Inflammatory macrophage treated with lipopolysaccharide for 1 hour (primary cell): ENCODE data around the gene SHROOM2.
A peak's percentile ranks its signal among the peaks of the same experiment; 100 is the strongest.

Source experiments
- DNase-seq, 2 donors: peaks; one replicate each; pipeline ENCODE4 v3.0.0-alpha.2; 2020 to 2022

SHROOM2 gene

GRCh38 chrX:9905721-9906120 is 119.5 kb downstream of the SHROOM2 start:
- DNase-seq = no peak

GRCh38 chrX:9906919-9907318 is 120.7 kb downstream of the SHROOM2 start:
- DNase-seq = no peak

DNA sequence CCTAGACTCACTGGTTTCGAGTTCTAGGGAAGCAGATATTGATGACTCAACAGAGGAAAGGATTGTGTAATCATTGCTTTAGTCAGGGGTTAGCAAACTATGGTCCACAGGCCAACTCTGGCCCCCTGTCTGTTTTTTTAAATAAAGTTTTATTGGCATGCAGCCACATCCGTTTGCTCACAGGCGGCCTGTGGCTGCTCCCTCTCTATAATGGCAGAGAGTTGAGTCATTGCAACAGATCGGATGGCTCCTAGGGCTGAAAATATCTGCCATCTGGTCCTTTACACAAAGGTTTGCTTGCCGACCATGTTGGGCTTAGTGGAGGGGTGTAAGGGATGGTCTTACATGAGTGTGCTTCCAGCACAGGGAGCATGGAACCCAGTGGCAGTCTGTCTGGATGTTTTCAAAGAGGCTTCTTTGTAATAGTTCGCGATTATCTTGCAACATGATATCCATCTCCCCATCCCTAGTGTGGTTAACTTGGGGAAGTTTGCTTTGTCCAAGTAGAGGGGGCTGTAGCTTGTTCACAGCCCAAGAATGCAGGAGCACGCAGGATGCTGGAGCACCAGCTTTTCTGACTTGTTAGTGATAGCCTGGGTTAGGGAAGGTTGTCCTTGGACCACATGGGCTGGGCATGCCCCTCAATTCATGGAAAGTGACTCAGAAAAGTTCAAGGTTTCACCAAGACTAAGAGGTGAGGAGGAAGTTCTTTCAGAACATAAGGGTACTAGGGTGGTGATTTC is 121.6 kb downstream of the SHROOM2 start:
- DNase-seq = peak; percentile 21 to 24

DNA sequence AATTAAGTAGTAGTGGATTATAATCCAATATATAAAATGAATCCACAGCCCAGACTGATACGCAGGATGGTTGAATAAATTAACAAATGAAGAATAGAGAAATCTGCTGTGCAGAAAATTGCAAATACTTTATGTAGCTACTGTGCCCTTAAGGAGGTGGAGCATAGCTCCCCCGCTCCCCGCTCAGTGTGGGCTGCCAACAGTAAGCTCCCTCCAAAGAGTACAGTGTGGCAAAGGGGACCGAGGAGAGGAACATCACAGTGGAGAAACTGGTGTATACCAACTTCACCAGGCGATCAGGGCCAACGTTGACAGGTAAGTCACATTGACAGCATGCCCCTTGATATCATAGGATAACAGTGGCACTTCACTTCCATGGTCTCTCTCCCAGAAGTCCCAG is 123.0 kb downstream of the SHROOM2 start:
- DNase-seq = no peak

DNA sequence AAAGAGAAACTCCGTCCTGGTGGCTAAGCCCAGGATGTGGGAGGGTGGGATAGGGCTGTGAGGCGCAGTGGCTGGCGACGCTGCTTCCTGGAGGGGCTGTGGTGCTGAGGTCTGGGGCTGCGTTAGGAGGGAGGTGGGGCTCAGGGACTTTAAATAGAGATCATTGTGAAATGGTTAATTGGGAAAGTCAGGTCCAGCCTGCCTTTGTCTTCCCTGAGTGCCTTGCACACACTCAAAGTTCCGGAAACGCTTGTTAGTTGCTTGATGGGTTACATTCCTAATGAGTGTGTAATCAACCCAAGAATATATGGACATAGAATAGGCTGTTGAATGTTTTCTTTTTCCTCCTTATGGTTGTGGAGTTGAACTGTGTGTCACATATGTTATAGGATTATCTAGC is 125.3 kb downstream of the SHROOM2 start:
- DNase-seq = no peak

DNA sequence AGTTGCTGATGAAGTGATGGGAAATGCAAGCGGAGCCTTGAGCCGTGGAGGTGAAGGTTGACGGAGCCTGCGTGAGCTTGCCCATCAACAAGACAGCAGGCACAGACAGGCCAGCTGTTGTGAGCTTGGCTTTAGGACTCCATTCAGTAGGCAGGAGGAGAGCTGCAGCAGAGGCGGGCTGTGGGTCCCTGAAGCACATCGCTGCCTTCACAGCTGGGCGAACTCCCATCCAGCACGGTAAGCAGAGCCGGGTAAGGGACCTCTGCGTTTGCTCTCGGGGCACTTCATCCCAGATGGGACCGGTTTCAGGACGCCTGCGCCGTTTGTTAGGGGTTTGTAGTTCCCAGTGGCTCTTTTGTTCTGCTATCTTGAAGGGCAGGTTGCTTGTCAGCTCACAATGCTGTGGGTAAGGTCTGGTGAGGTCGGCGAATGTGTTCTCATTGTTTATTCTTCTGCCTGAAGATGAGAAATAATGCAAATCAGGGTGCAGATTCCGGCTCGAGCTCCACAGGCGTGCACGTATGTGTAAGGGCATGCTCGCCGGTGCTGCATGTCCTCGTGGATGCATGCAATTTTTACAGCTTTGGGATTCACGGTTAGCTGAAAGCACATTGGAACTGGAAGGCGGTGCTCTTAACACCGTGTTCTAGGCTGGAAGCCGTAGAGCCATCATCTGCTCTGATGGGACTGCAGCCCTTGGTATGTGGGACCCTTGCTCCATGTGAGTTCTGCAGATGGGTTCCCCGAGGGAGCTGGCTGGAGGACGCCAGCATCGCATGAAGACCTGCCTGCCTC is 126.3 kb downstream of the SHROOM2 start:
- DNase-seq = no peak

- DNase-seq = no peak
Observed at GRCh38 chrX:9913146-9913433, 126.9 kb downstream of the SHROOM2 start.

DNA sequence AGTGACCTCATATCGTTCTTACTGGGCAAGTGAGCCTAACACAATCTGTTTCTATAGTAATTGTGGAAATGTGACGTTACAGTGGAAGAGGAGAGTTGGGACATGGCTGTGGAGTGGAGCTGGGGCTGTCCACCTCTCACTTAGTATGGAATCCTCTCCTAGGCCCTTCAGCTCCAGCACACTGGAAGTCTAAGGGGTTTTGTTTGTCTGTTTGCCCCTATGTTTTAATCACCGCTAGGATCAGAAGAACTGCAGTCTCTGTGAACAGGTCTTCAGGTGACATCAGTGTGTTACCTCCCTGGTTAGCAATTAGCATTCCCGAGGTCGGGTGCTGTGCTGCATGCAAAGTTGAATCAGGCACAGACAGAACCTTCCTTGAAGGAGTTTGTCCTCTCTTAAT is 131.6 kb downstream of the SHROOM2 start:
- DNase-seq = no peak

DNA sequence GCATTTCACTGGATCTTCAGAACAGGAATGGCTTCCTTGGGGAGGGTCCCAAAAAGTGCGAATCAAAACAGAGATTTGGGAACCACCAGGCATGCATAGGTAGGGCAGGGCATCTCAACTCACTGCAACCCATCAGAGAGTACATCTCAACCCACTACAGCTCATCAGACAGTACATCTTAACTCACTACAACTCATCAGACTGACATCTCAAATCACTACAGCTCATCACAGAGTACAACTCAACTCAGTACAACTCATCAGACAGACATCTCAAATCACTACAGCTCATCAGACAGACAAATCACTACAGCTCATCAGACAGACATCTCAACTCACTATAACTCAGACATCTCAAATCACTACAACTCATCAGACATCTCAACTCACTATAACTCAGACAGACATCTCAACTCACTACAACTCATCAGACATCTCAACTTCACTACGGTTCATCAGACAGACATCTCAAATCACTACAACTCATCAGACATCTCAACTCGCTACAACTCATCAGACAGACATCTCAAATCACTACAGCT is 133.5 kb downstream of the SHROOM2 start:
- DNase-seq = no peak

GRCh38 chrX:9921407-9921806 is 135.2 kb downstream of the SHROOM2 start:
- DNase-seq = no peak

GRCh38 chrX:9923357-9923756 is 137.1 kb downstream of the SHROOM2 start:
- no peak for DNase-seq

- no peak for DNase-seq
Observed at GRCh38 chrX:9926002-9926401, 139.8 kb downstream of the SHROOM2 start.

DNA sequence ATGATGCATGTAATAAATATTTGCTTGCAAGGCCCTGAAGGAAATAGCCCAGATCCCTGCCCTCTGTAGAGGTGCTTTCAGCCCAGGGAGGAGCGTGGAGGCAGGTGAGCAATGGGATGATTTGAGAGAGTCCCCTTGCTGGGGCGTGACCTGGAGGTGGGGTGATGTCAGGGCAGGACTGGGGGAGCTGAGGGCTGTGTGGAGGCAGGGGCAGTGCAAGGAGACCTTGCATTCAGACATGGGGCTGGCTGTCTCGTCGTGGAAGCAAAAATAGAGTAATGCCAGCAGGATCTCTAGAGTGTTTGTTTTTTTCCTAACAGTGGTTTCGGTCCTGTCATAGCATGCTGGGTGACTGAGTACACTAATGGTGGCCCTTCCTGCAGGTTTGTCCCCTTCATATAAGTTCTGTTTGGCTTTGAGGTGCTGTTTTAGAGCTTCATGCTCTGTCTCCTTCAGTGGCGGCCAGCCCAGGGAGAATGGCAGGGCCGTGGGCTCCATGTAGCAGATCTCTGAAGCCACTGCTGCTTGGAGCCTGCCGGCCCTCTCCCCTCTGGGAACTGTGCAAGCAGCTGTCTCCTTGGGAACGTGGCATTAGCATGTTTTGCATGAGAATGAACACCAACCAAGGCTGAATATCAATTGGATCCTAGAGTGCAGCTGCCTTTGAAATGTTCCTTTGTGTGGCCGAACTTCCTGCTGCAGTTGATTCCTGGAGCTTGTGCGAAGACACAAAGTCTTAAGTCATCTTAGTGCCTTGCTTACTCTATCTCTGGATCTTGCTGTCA is 141.7 kb downstream of the SHROOM2 start:
- no peak for DNase-seq

- no peak for DNase-seq
Observed at GRCh38 chrX:9935436-9935835, 149.2 kb downstream of the SHROOM2 start.

GRCh38 chrX:9937761-9938160 is 151.5 kb downstream of the SHROOM2 start:
- DNase-seq = no peak

GRCh38 chrX:9938516-9938915 is 152.3 kb downstream of the SHROOM2 start:
- no peak for DNase-seq

GRCh38 chrX:9940421-9940820 is 154.2 kb downstream of the SHROOM2 start:
- DNase-seq = no peak

DNA sequence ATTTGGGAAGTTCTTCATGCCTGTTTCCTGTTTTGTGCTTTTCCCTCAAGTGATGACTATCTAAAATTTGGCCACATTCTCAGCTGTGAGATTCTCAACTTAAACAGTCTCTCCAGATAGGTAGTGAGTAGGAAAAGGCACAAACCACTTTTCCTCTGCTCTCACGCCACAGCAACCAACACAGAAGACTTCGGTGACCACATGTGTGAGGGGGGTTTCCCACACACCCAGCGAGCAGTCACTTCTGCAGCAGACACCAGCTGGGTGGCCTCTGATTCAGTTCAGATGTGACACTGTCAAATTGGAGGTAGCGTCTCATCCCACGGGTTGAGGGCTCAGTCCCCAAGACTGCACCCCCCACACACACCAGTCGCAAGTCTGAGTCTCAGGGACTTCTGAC is 155.9 kb downstream of the SHROOM2 start:
- peak; percentile 8 to 25 for DNase-seq

GRCh38 chrX:9943420-9943819 is 157.2 kb downstream of the SHROOM2 start:
- DNase-seq = no peak

DNA sequence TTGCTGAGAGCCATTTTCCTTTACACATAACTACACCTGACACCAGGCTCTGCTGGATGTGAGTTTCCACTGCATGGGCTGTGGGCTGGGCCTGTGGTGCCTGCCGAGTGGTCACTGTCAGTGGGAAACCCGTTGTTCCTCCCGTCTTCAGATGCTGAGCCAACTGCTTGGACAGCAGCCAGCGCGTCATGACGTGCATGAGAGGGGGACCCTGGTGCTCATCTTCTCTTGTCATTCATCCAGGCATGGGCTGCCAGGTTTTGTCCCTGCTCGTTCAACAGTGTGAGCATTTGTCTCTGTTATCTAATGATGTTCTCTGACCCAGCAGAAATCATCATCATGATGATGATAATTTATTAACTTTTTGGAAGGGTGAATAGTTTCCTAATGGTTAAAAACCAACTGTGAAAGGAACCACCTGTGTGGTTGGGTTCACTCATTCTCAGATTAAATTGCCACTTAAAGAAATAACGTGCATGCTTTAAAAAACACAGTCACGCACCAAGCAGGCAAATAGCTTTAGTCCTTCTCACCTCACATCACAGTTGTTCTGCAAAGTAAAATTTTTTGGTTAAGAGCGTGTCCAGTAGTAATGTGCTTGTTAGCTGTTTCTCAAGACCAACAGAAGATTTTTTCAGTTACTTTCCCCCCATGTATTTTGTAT is 161.0 kb downstream of the SHROOM2 start:
- no peak for DNase-seq

GRCh38 chrX:9948406-9948805 is 162.2 kb downstream of the SHROOM2 start:
- DNase-seq = no peak

- no peak for DNase-seq
Observed at GRCh38 chrX:9952300-9952699, 166.1 kb downstream of the SHROOM2 start.

- peak in 1 of 2 donors; percentile 13 for DNase-seq
Observed at GRCh38 chrX:9953396-9953795, 167.2 kb downstream of the SHROOM2 start.
